ENCODE results near the gene DENND1C. TPM values are rescaled to one million over a fixed set of nuclear protein-coding genes. Genes with fewer than 3 reads are reported as not detected.
A peak's percentile ranks its signal among the peaks of the same experiment; 100 is the strongest.
"Not testable (repeated sequence)": the region's sequence is repeated elsewhere in the genome, so short reads cannot be mapped to it uniquely, and the experiment has no call there.

The DENND1C gene
- total RNA-seq, 1 experiment from 2014 or later, result not detected

- DNase-seq (ENCODE audit: low read depth, low spot score), result no peak
- in situ Hi-C loops (cut with HindIII; ENCODE audit: low pct_unique_long_range_greater_than_20kb, low sequenced_read_pairs), result no loop called here
Measured at GRCh38 chr19:6439743-6440142, 41.8 kb downstream of the DENND1C start.

DNA sequence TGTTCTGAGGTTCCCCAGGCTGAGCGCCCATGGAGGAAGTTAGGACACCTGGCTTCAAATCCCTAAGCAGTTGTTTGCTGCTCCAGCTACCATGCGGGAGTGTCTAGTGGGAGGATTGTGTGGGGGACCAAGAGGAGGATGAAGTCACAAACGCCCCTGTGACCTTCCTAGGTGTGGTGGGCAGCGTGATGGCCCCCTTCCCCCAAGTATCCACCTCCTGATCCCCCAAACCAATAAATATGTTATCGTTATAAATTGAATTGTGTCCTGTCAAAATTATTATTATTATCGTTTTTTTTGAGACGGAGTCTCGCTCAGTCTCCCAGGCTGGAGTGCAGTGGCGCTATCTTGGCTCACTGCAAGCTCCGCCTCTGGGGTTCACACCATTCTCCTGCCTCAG lies 47.9 kb downstream of the DENND1C start, which contains the start of gene SLC25A41:
Gene SLC25A41, minus strand, starts transcription at position 101 of the 400 bp plus-strand sequence. Its CDS starts 70 bp downstream, at position 31.
- no peak for DNase-seq (ENCODE audit: low read depth, low spot score)
- in situ Hi-C loops (cut with HindIII; ENCODE audit: low pct_unique_long_range_greater_than_20kb, low sequenced_read_pairs), result no loop called here

DNA sequence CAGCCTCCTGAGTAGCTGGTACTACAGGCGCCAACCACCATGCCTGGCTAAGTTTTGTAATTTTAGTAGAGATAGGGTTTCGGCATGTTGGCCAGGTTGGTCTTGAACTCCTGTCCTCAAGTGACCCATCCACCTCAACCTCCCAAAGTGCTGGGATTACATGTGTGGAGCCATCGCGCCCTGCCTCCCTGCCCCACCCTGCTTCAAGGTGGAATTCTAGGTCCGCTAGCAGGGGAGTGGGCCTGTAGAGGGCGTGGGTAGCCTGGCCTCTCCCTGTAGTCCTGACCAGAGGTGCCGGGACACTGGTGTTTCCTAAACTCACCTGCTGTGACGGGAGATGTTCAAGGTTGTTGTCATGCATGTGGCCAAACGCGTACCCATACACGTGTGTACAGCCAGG lies 48.4 kb downstream of the DENND1C start:
- in situ Hi-C loops (cut with HindIII; ENCODE audit: low pct_unique_long_range_greater_than_20kb, low sequenced_read_pairs), result no loop called here
- DNase-seq (ENCODE audit: low read depth, low spot score), result no peak

DNA sequence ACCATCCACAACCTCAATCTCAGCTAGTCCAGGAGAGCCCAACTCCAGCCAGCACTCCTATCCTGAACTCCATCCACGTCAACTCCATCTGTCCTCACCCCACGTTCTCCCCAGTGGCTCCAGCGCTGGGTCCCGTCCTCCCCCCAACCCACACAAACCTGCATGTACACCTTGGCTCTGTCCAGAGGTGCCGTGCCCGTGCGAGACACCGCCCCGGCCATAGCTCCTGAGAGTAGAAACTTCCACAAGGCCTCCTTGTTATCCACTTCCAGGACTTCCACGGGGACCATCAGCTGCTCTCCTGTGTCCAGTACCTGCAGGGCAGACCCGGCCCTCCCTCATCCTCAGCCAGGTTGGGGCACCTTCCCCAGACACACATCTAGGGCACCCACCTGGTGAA lies 49.7 kb downstream of the DENND1C start:
- DNase-seq (ENCODE audit: low read depth, low spot score), result no peak
- in situ Hi-C loops (cut with HindIII; ENCODE audit: low pct_unique_long_range_greater_than_20kb, low sequenced_read_pairs), result no loop called here

- in situ Hi-C loops (cut with HindIII; ENCODE audit: low pct_unique_long_range_greater_than_20kb, low sequenced_read_pairs), result no loop called here
- no peak for DNase-seq (ENCODE audit: low read depth, low spot score)
Measured at GRCh38 chr19:6429419-6430221, 52.0 kb downstream of the DENND1C start.

DNA sequence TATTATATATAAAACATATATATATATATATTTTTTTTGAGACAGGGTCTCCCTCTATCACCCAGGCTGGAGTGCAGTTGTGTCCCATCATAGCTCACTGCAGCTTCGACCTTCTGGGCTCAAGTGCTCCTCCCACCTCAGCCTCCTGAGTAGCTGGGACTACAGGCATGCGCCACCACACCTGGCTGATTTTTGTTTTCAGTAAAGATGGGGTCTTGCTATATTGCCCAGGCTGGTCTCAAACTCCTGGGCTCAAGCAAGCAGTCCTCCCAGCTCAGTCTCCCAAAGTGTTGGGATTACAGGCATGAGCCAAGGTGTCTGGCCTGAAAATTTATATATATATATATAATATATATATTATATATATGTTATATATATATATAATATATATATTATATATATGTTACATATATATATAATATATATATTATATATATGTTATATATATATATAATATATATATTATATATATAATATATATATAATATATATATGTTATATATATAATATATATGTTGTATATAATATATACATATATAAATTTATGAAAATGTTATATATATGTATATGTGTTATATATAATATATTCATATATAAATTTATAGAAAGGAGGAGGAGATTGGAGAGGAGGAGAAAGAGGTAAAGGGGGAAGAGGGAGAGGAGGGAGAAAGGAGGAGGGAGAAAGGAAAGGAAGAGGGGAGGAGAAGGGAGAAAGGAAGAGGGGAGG lies 52.7 kb downstream of the DENND1C start:
- DNase-seq (ENCODE audit: low read depth, low spot score); in situ Hi-C loops (cut with HindIII; ENCODE audit: low pct_unique_long_range_greater_than_20kb, low sequenced_read_pairs): not testable (repeated sequence)

DNA sequence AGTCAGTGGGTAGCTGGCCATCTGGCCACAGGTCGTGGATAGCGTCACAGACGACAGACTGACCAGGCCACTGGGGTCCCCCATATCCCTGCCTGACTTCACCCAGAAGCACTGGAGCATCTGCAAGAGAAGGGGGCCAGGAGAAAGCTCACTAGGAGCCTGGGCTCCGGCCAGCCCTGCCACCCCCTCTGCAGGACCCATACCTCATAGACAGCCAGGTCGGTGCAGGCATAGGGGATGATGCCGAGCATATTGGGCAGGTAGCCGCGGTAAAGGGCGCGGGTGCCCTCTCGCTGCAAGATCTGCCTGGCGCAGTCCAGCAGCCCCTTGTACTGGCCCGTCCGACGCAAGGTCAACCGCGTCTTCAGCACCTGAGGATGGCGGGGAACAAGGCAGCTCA lies 54.5 kb downstream of the DENND1C start:
- in situ Hi-C loops (cut with HindIII; ENCODE audit: low pct_unique_long_range_greater_than_20kb, low sequenced_read_pairs), result no loop called here
- no peak for DNase-seq (ENCODE audit: low read depth, low spot score)

GRCh38 chr19:6425732-6426620 lies 55.6 kb downstream of the DENND1C start:
- DNase-seq (ENCODE audit: low read depth, low spot score), result peak; percentile 33
- in situ Hi-C loops (cut with HindIII; ENCODE audit: low pct_unique_long_range_greater_than_20kb, low sequenced_read_pairs), result no loop called here

DNA sequence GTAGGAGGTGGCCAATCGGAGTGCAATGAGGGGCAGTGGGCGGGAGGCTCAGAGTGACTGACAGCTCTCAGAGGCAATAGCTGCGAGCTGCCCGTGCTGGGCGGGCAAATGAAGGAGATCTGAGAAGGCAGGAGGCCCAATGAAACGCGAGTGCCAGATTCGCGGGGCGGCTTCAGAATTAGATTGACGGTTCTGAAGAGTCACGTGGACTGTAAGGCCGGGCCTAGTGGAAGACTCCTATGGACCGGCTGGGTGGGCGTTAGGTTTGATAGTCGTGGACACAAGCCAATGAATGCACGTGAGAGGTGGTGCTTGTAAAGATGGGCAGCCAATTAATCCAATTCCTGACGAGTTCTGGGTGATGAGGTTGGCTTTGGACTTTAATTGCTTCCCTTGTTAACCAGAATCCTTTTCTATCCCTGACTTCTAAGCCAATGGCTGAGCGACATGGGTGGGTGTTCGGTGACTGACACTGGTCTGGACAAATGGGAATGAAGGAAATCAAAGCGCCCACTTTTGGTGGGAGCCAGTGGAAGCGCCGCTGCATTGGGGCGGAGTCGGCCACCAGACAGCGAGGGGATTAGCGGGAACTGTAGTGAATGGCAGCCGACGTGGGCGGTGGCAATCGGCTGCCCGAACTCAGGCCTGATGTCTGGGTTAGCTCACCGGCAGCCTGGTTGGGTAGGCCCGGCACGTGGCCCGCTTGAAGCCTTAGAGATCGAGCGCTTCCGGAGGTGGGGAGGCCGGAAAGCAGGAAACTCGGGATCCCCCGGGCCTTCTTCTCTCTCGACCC lies 56.5 kb downstream of the DENND1C start:
- in situ Hi-C loops (cut with HindIII; ENCODE audit: low pct_unique_long_range_greater_than_20kb, low sequenced_read_pairs), result no loop called here
- peak; percentile 99 for DNase-seq (ENCODE audit: low read depth, low spot score)

- in situ Hi-C loops (cut with HindIII; ENCODE audit: low pct_unique_long_range_greater_than_20kb, low sequenced_read_pairs), result no loop called here
- DNase-seq (ENCODE audit: low read depth, low spot score), result no peak
Measured at GRCh38 chr19:6424195-6424938, 57.2 kb downstream of the DENND1C start, which contains the start of gene KHSRP. Gene KHSRP (minus strand): TSS chr19:6424811. CDS start chr19:6424701, 110 bp downstream.

- DNase-seq (ENCODE audit: low read depth, low spot score), result peak; percentile 62
- in situ Hi-C loops (cut with HindIII; ENCODE audit: low pct_unique_long_range_greater_than_20kb, low sequenced_read_pairs), result no loop called here
Measured at GRCh38 chr19:6423499-6424194, 57.9 kb downstream of the DENND1C start.

- DNase-seq (ENCODE audit: low read depth, low spot score), result no peak
- in situ Hi-C loops (cut with HindIII; ENCODE audit: low pct_unique_long_range_greater_than_20kb, low sequenced_read_pairs), result no loop called here
Measured at GRCh38 chr19:6421075-6422014, 60.2 kb downstream of the DENND1C start.

DNA sequence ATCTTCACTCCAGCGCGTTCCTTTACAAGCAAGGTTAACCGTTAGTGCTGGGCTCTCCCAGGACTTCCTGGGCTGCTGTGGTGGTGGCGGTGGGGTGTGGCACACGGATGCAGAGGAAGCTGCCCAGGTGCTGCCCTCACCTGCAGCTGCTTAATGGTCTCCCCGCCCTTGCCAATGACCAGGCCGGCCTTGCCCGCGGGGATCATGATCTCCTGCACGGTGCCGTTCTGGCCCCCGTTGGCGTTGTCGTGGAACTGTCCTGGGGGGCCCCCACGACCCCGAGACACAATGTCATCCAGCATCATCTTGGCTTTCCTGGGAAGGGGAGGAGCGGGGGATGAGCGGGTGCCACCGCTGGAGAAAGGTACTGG lies 63.0 kb downstream of the DENND1C start:
- in situ Hi-C loops (cut with HindIII; ENCODE audit: low pct_unique_long_range_greater_than_20kb, low sequenced_read_pairs), result no loop called here
- DNase-seq (ENCODE audit: low read depth, low spot score), result no peak

DNA sequence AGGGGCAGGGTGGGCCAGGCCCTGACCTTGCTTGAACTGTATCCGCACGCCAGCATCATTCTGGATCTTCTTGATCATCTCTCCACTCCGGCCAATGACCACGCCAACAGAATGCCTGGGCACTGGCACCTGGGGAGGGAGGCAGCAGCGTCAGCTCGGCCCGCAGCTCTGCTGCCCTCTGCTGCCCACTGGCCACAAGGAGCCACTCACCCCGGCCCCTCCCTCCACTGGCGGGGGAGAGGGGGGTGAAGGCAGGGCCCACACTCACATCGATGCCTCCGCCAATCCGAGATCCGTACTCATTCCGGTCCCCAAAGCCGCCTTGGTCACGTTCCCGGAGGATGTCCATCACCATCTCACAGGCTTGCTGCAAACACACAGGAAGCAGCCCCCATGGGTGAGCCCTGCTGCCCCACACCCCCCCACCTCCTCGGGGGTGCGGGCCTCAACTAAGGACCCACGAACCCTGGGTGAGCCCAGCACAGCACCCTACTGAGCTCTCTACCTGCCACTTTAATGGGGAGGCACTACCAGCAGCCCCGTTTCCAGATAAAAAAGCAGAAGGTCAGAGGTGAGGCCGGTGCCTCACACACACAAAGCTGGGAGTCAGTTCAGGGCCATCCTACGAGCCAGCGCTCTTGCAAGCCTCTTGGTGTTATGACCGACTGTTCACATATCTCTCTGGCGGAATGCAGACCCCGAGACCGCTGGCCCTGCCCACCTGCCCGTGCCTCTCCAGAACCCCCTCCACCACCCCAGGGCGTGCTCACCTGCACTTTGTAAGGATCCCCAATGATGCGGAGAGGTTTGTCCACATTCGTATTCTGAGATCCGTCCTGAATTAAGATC lies 63.6 kb downstream of the DENND1C start:
- in situ Hi-C loops (cut with HindIII; ENCODE audit: low pct_unique_long_range_greater_than_20kb, low sequenced_read_pairs), result no loop called here
- peak; percentile 45 for DNase-seq (ENCODE audit: low read depth, low spot score)
